Embryonic facial prominence (tissue), 1 donor: Measurements from ENCODE around the gene SUSD4.

Source experiments
- DNase-seq: peaks from one replicate; pipeline ENCODE4 v3.0.0-alpha.2; 2016; ENCODE audit errors: extremely low spot score

Gene SUSD4

GRCh38 chr1:223330466-223330865 lies 33.5 kb downstream of the SUSD4 start:
- DNase-seq = no peak

DNA sequence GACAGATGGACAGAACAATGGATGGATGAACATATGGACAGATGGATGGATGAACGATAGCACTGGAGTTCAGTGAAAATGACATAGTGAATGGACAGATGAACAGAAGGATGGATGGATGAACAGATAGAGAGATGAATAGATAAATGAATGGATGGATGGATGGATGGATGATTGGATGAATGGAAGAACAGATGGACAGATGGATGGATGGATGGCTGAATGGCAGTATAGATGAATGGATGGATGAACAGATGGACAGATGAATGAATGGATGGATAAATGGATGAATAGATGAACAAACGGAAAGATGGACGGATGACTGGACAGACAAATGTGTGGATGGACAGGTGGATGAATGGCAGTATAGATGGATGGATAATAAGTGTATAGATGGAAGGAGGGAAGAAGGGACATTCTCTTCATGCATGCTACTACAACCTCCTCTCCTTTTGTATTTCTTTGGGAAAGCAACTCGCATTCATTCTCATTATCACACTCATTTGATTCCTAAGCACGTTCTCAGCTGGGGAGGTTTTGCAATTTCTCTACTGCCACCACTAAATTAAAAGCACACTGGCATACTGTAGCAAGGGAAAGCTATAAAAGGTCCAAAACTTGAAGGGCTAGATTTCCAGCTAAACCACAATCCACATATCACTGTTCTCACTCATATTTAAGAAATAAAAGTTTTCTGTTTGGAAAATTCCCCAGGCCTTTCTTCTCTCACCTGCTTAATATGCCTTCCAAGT lies 34.1 kb downstream of the SUSD4 start:
- no peak for DNase-seq

- no peak for DNase-seq
Observed at GRCh38 chr1:223329252-223329651, 34.7 kb downstream of the SUSD4 start.

DNA sequence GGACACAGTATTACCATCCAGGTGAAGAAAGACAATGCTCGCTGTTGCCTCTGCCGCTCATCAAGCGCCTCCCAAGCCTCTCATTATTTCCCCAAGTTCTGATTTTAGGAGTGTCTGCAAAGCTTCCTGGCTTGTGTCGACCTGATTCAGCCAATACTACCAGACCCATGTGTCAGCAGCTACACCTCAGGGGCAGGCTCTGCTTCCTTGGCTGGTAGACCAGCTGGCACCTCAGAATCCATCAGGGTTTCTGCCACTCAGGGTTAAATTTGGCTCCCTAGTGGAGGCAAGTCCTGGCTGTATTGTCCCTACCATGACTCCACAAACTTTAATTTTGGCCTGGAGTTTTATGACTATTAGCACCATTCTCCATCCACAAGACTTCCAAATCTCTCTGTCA lies 35.4 kb downstream of the SUSD4 start:
- DNase-seq = no peak

- DNase-seq = no peak
Observed at GRCh38 chr1:223326776-223327175, 37.2 kb downstream of the SUSD4 start.

- no peak for DNase-seq
Observed at GRCh38 chr1:223323491-223324484, 40.2 kb downstream of the SUSD4 start.

DNA sequence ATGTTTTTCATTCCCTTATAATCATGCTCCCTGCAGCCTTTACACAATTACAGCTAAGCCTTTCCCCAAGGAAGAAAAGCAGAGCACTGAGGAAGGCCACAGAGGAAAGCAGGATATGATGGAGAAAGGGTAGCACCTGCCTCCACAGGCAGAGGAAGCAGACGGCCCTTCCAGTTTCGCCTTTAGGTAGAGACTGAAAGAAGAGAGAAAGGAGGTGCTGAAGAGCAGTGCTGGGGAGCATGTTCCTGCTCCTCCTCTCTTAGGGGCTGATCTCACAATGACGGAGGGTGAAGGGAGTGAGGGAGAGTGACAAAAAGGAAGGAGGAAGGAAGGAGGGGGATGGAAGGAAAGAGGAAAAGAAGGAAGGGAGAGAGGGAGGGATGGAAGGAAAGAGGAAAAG lies 41.1 kb downstream of the SUSD4 start:
- DNase-seq = no peak

DNA sequence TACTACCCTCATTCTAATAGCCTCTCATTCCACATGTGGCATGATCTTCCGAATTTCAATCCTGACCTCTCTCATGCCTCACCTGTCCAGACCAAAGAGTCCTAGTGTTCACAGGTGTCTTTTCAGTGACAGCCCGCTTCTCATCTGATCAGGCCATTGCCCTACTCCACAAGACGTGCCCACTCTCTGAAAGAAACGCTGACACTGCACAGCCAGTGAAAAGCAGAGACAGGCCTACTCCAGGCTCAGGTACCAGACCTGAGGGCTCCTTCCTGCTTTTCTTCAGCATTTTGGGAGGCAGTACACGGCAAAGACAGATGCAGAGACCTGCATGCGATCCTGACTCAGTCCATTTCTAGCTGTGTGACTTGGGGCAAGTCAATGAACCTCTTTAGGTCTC lies 43.0 kb downstream of the SUSD4 start:
- no peak for DNase-seq

- DNase-seq = peak; percentile 10
Observed at GRCh38 chr1:223319905-223320580, 43.9 kb downstream of the SUSD4 start.

DNA sequence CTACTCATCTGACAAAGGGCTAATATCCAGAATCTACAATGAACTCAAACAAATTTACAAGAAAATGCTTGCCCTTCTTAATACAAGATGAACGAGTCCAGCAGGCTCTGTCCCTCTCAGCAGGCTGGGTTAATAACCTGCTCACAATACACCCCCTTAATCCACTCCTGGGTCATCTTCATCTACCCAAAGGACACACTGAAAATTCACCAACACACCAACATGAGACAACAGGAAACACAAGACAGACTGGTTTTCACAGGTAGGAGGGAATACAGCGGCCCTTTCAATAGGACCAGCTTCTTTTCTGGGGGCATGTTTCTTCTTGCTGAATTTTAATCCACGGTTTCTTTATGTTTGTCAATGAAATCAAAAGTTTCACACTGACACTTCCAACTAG lies 44.6 kb downstream of the SUSD4 start:
- DNase-seq = no peak

DNA sequence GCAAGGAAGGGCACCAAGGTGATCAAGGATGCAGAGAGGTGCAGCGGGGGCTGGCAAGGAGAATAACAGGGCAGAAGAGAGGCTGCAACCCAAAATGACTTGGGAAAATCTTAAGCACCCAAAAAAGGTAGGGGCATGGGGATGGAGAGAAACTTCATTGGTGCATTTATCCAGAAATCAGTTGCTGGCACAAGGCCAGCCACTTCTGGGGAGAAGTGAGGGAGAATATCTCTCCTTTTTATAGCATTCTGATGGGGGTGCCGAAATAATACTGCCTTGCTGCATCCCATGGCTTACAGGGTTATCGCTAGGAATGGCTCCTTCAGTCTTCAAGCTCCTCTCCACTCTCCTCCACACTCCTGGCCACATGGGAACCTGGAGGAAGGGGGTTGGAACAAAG lies 47.9 kb downstream of the SUSD4 start:
- no peak for DNase-seq

DNA sequence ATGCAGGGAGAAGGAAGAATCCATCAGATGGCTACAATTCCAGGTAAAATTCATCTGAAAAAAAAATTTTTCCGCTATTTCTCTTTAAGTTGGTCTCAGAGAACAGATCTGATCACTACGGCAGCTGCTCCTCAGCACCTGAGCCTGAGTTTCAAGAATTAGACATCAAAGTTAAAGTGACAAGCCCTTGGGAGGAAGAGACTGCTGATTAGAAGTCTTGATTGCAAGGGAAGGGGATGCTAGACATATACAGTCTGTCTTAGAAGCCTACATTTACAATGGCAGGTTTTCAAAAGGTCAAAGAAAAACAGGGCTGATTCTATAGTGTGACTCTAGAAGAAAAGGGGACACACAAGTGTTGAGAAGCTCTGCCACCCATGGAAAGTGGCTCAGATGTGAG lies 48.3 kb downstream of the SUSD4 start:
- DNase-seq = no peak

DNA sequence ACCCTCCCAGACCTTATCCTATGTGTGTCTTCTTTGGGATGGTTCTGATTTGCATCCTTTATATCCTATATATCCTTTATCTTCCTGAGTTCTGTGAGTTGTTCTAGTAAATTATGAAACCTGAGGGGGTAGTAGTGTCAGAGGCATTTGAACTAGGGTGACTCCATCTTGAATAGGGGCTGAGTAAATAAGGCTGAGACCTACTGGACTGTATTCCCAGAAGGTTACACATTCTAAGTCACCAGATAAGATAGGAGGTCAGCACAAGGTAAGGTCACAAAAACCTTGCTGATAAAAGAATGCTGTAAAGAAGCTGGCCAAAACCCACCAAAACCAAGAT lies 50.6 kb downstream of the SUSD4 start:
- DNase-seq = no peak

GRCh38 chr1:223312705-223313414 lies 51.1 kb downstream of the SUSD4 start:
- no peak for DNase-seq

DNA sequence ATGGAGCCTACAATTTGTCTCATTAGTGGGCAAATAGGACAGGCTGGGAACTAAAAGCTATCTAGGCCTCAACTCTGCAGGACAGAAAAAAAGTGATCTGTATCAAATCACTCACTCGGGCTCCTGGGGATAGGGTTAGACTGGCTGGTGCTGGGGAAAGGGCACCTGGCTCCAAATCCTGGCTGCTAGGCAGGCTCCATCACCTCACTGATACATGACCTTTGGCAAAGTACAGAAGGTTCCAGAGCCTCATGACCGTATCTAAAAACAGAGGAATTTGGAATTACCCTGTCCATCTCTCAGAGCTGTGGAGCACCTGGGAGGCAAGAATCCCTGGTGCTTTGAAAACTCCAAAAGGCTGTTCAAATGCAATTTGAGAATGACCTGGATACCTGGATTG lies 51.7 kb downstream of the SUSD4 start:
- DNase-seq = no peak

- DNase-seq = no peak
Observed at GRCh38 chr1:223311826-223312225, 52.1 kb downstream of the SUSD4 start.

GRCh38 chr1:223308136-223308535 lies 55.8 kb downstream of the SUSD4 start:
- DNase-seq = no peak

GRCh38 chr1:223307544-223307943 lies 56.4 kb downstream of the SUSD4 start:
- DNase-seq = no peak

- DNase-seq = no peak
Observed at GRCh38 chr1:223304931-223305330, 59.0 kb downstream of the SUSD4 start.

DNA sequence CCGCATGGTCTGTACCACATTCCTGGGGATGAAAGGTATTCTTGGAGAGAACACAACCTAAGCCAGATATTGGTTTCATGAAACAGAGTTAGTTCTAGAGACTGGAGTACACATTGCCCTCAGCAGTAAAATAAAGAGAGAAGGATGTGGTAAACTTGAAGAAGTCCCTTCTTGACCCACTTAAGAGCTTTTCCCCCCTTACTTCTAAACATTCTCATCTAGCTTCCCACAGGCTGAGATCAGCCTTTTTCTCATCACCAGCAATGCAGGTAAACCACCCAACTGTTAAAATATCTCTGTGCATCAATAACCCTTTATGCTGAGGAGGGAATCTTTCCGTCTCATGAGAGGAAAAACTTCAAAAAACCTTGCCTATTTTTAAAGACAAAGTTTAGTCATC lies 62.6 kb downstream of the SUSD4 start:
- no peak for DNase-seq

DNA sequence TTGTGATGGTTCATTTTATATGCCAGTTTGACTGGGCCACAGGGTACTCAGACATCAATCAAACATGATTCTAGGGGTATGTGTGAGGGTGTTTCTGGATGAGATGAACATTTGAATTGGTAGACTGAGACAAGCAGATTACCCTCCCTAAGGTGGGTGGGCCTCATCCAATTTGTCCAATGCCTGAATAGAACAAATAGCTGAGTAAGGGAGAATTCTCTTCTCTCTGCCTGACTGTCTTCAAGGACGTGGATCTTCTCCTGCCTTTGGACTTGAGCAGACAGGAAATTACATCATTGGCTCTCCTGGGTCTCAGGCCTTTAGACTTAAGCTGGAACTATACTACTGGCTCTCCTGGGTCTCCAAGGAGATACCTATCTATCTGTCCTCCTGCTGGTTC lies 64.4 kb downstream of the SUSD4 start:
- DNase-seq = no peak

GRCh38 chr1:223298701-223299100 lies 65.3 kb downstream of the SUSD4 start:
- no peak for DNase-seq
